PFSK-1 (cell line): ENCODE data around the gene CDK6.

Experiments used
- FOXP2 ChIP-seq: optimal IDR thresholded peaks from 2 replicates; pipeline ENCODE3; 2011; ENCODE audit warnings: borderline replicate concordance, control low read depth, inconsistent platforms; ENCODE audit not compliant: insufficient read depth; ENCODE audit errors: extremely low read length, extremely low read depth
- POLR2AphosphoS5 ChIP-seq: IDR thresholded peaks from 2 replicates; pipeline ENCODE4 v1.6.1; 2012; ENCODE audit warnings: low read depth, mild to moderate bottlenecking, control low read depth, low read length, moderate library complexity
- SIN3A ChIP-seq: IDR thresholded peaks from 2 replicates; pipeline ENCODE4 v1.6.1; 2012; ENCODE audit warnings: mild to moderate bottlenecking, low read length, moderate library complexity, borderline replicate concordance; ENCODE audit not compliant: insufficient read depth
- TAF1 ChIP-seq: IDR thresholded peaks from 2 replicates; pipeline ENCODE4 v1.6.1; 2012; ENCODE audit warnings: low read length, control low read depth, borderline replicate concordance; ENCODE audit not compliant: insufficient read depth
- TF ChIP-seq, protein P1 (sequence below), 2 experiments: IDR thresholded peaks; 2 replicates each; pipeline versions ENCODE4 v1.6.1 to v1.8.0; 2011 to 2012; ENCODE audit warnings: low read depth in 2 of 2, low read length in 2 of 2, control low read depth in 1 of 2, inconsistent platforms in 1 of 2, mild to moderate bottlenecking in 1 of 2, moderate library complexity in 1 of 2; ENCODE audit not compliant: insufficient read depth in 1 of 2

Gene CDK6

DNA sequence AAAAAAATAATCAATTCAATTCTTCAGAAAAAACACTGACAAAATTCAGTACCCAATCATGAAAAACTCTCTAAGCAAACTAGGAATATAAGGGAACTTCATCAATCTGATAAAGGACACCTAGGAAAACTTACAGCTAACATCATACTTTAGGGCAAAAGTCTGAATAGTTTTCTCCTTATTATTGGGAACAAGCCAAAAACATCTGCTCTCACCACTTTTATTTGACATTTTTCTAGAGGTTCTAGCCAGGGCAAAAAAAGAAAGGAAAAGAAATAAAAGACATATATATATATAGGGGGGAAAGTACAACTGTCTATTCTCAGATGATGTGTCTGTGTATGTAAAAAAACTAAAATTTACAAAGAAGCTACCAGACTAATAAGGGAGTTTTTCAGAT lies 19.0 kb downstream of the CDK6 start:
- no peak for TF ChIP-seq SIN3A
- TF ChIP-seq, protein P1, sequence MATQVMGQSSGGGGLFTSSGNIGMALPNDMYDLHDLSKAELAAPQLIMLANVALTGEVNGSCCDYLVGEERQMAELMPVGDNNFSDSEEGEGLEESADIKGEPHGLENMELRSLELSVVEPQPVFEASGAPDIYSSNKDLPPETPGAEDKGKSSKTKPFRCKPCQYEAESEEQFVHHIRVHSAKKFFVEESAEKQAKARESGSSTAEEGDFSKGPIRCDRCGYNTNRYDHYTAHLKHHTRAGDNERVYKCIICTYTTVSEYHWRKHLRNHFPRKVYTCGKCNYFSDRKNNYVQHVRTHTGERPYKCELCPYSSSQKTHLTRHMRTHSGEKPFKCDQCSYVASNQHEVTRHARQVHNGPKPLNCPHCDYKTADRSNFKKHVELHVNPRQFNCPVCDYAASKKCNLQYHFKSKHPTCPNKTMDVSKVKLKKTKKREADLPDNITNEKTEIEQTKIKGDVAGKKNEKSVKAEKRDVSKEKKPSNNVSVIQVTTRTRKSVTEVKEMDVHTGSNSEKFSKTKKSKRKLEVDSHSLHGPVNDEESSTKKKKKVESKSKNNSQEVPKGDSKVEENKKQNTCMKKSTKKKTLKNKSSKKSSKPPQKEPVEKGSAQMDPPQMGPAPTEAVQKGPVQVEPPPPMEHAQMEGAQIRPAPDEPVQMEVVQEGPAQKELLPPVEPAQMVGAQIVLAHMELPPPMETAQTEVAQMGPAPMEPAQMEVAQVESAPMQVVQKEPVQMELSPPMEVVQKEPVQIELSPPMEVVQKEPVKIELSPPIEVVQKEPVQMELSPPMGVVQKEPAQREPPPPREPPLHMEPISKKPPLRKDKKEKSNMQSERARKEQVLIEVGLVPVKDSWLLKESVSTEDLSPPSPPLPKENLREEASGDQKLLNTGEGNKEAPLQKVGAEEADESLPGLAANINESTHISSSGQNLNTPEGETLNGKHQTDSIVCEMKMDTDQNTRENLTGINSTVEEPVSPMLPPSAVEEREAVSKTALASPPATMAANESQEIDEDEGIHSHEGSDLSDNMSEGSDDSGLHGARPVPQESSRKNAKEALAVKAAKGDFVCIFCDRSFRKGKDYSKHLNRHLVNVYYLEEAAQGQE (IDR thresholded peaks at IDR 0.05; ENCODE audit: insufficient read depth in 1 of 2, low read depth in 2 of 2, low read length in 2 of 2) = no peak
- no peak for TF ChIP-seq TAF1
- no peak for TF ChIP-seq FOXP2
- TF ChIP-seq POLR2AphosphoS5 = no peak

DNA sequence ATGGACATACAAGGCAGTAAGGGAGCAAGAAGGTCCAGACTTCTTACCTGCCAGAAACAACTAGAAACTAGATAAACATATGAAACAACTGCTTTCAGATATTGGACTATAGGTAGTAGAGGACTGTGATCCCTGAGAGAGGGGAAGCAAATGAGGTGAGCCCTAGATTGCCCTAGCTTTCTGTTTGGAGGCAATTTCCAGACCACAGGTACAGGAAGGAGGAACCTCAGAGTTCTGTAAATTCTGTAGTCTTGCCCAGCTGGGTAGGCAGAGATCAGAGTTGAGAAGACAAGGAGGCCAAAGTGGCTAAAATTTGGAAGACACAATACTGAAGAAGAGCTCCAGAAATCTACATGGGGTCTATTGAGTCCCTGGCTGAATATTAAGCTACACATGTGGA lies 21.0 kb downstream of the CDK6 start:
- TF ChIP-seq POLR2AphosphoS5 = no peak
- no peak for TF ChIP-seq TAF1
- TF ChIP-seq FOXP2 = no peak
- TF ChIP-seq, protein P1 (IDR thresholded peaks at IDR 0.05; ENCODE audit: insufficient read depth in 1 of 2, low read depth in 2 of 2, low read length in 2 of 2) = no peak
- no peak for TF ChIP-seq SIN3A

DNA sequence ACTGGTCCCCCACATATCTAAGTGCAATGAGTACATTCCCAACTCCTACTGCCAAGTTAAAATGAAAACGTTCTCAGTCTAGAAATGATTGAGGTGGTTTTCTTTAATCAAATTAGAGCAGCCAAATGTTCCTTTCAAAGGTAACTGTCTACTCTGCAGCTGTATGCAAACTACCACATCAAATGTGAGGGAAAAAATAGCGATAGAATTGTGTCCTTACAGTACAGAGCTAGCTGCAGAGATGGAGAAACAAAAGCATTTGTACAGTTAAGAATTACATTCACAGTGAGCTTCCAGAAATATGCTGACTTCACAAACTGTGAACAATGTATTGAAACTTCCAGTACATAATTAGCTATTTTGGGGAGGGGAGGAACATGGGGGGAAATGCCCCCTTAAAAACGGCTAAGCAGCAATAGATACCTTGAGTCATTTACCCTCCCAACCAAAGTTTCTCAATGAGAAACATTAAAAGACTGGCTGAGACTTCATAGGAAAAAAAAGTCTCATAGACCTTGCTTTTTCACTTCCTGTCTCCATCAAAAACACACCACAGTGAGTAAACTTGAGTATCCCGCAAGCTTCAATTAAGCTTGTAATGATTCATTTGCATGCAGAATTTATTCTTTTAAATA lies 22.9 kb downstream of the CDK6 start:
- TF ChIP-seq FOXP2 = no peak
- no peak for TF ChIP-seq TAF1
- TF ChIP-seq SIN3A = no peak
- TF ChIP-seq, protein P1 (IDR thresholded peaks at IDR 0.05; ENCODE audit: insufficient read depth in 1 of 2, low read depth in 2 of 2, low read length in 2 of 2) = no peak
- TF ChIP-seq POLR2AphosphoS5 = no peak

DNA sequence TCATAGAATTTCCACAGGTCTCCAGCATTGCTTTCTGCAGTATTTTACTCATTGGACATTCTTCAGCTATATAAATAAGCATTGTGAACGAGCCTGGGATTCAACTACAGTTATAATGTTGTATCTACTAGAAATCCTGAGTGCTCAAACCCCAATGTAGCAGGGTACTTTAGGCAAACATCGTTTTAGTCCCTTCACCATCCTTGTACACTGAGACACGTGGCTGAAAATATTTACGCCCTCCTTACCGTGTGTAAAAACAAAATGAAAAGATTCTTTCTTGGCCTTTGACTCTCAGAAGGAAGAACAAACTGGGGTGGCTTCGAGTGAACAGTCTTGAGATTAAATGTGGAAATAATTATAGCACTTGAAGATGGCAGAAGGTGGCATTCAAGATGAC lies 25.2 kb downstream of the CDK6 start:
- TF ChIP-seq, protein P1 (IDR thresholded peaks at IDR 0.05; ENCODE audit: insufficient read depth in 1 of 2, low read depth in 2 of 2, low read length in 2 of 2) = no peak
- TF ChIP-seq TAF1 = no peak
- no peak for TF ChIP-seq SIN3A
- TF ChIP-seq FOXP2 = no peak
- TF ChIP-seq POLR2AphosphoS5 = no peak
